Psoas muscle (tissue), 8 donors: ENCODE results near the gene PFKP. TPM values are rescaled to one million over a fixed set of nuclear protein-coding genes. Genes with fewer than 3 reads are reported as not detected.

Experiments
- ATAC-seq, 4 donors: fragments of 200-7000 bp; cut with Tn5 transposase; one replicate each; pipeline ENCODE4 v1.9.1; 2020; ENCODE audit warnings: moderate library complexity in 3 of 4, mild to moderate bottlenecking in 2 of 4
- DNase-seq, 2 donors: peaks; one replicate each; pipeline ENCODE4 v3.0.0-alpha.2; 2020
- H3K27ac ChIP-seq: fragments of 200-600 bp; one replicate; pipeline ENCODE4 v1.8.0; 2022
- H3K27me3 ChIP-seq, 3 donors: fragments of 200-600 bp in 1 of 3; one replicate each; pipeline versions ENCODE4 v1.6.1 to v1.8.0; 2013 to 2022; ENCODE audit warnings: low read length in 2 of 3, mild to moderate bottlenecking in 2 of 3, moderate library complexity in 1 of 3; ENCODE audit not compliant: insufficient read depth in 3 of 3
- H3K36me3 ChIP-seq, 2 donors: fragments of 200-600 bp in 1 of 2; one replicate each; pipeline versions ENCODE4 v1.6.1 to v1.8.0; 2013 to 2022; ENCODE audit warnings: low read depth in 1 of 2, mild to moderate bottlenecking in 1 of 2, moderate library complexity in 1 of 2; ENCODE audit not compliant: insufficient read depth in 1 of 2
- H3K4me1 ChIP-seq: fragments of 200-600 bp; one replicate; pipeline ENCODE4 v1.8.0; 2022
- H3K4me3 ChIP-seq: fragments of 200-600 bp; one replicate; pipeline ENCODE4 v1.8.0; 2022; ENCODE audit warnings: mild to moderate bottlenecking
- H3K9me3 ChIP-seq: fragments of 200-600 bp; one replicate; pipeline ENCODE4 v1.8.0; 2022
- CTCF ChIP-seq: fragments of 200-600 bp; IDR thresholded peaks from one replicate; pipeline ENCODE4 v1.8.0; 2022; ENCODE audit warnings: antibody characterized with exemption
- WGBS, 3 donors: extraction: QIAGEN DNeasy Blood & Tissue Kit; methylation state at CpG; one replicate each; pipeline versions ENCODE4 v1.1.6 to v1.1.7; 2013; 5-methylcytosine and 5-hydroxymethylcytosine counted together
- intact Hi-C, 2 donors: fragments of 100-400 bp; cut with DNase I; formaldehyde crosslinking; loops; one replicate each; pipeline versions ENCODE4 v1.11.0 to v1.14.2; 2022
- polyA plus RNA-seq, 3 donors: library from polyadenylated mRNA; stranded (reverse); fragments of 200-250 nt; gene quantifications; one replicate each; pipeline ENCODE4 v1.2.3, GENCODE V29; 2013
- total RNA-seq, 4 donors: library from RNA; stranded (reverse); fragmentation: NEBNext Ultra II Directional in 2 of 4; extraction: Animal tissue kit (Norgen Biotek cat#: 25700) in 2 of 4; gene quantifications; one replicate each; pipeline versions ENCODE4 v1.2.1 to v1.2.4, GENCODE V29; 2021 to 2023
- donor health status: healthy with polysubstance abuse.
- donor health status: DM: no; HTN: no; CAD: no; lungs with moderate emphysema.
- donor health status: Bipolar disorder and iron deficiency.
- donor health status: healthy.
- donor health status: DM: yes; HTN: yes; CAD: no.
- donor health status: DM: no; HTN: no; CAD: no.
- donor health status: DM: no; HTN: no; CAD: no.
- donor health status: DM: yes; HTN: yes; CAD: no.

PFKP gene
- total and polyA plus RNA-seq, 7 donors: 12.2 to 104 (median 33.4) TPM

- H3K27me3 ChIP-seq: no peaks in the 10 kb centered on the region
- ATAC-seq (peak; percentile 68 to 74 (median 72)), DNase-seq (peak; percentile 76 to 83)
- peaks cover 24% of the 10 kb centered on the region for H3K4me1 ChIP-seq
- H3K27ac ChIP-seq: peak overlapping the region; percentile 87
- peaks cover 7 to 91% of the 10 kb centered on the region in 2 donors for H3K36me3 ChIP-seq
- intact Hi-C loops: loop anchor here in 1 of 2 donors (2.0 kb wide), 1 partner anchor 30 kb away; no protein-coding TSS in a partner anchor
- H3K4me3 ChIP-seq: peak overlapping the region; percentile 48
- H3K9me3 ChIP-seq: no peaks in the 10 kb centered on the region
- TF ChIP-seq CTCF: no peak
- WGBS, 3 donors: 25 to 43% (median 36%) methylated on average over 14 of the region's 14 CpGs
These were observed 69.0 kb downstream of the PFKP start for GRCh38 chr10:3136336-3136735.

DNA sequence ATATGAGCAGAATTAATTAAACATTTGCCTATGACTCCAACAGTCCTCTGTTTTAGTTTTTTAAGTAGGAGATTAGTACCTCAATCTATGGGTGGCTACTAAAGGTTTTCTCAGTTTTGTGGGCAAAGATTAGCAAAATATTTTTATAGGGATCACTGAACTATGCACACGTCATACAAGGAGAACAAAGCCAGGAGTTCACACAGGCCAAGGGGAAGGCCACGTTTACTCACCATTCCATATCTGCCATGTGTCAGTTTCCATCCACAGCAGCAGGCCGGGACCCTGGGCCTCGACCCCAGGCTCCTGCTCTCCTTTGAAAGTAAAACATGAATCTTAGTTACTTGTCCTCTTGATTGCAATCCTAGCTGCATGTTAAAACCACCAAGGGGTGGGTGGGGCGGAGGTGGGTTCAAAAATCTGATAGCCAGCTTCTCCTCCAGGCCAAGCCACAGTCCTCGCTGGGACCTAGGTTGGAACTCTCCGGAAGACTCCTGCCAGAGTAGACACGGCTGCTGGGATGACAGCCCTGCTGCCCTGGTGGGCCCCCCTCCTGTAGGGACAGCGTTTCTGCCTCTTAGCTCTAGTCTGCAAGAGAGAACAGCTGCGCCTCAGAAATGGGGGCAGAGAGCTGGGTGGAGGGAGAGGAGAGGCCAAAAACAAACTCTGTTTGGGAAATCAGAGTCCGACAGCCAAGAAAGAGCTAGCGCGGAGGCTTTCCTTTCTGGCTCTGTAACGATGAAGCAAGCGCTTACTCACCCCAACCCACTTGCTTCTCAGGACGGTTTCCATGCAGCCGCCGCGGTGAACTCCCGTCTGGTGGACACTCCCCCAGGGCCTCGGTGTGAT is 69.6 kb downstream of the PFKP start:
- DNase-seq (peak; percentile 83 to 93), ATAC-seq (peak; percentile 84 to 92 (median 90))
- Histone ChIP-seq H3K36me3 (peaks cover 7 to 96% of the 10 kb centered on the region in 2 donors), H3K4me3 (peak overlapping the region; percentile 48), H3K27ac (peak overlapping the region; percentile 87), H3K9me3 (no peaks in the 10 kb centered on the region), H3K27me3 (no peaks in the 10 kb centered on the region), H3K4me1 (peaks cover 18% of the 10 kb centered on the region)
- TF ChIP-seq CTCF: no peak
- WGBS, 3 donors: 25 to 28% (median 28%) methylated on average over 21 of the region's 21 CpGs
- intact Hi-C loops: loop anchor here in 1 of 2 donors (2.0 kb wide), 1 partner anchor 30 kb away; no protein-coding TSS in a partner anchor

GRCh38 chr10:3137958-3138726 is 70.8 kb downstream of the PFKP start:
- Histone ChIP-seq H3K27ac (peak overlapping the region; percentile 87), H3K4me1 (peaks cover 18% of the 10 kb centered on the region), H3K4me3 (no peak overlapping the region), H3K9me3 (no peaks in the 10 kb centered on the region), H3K27me3 (no peaks in the 10 kb centered on the region), H3K36me3 (peaks cover 2 to 96% of the 10 kb centered on the region in 2 donors)
- intact Hi-C loops: loop anchor here in 1 of 2 donors (2.0 kb wide), 1 partner anchor 31 kb away; no protein-coding TSS in a partner anchor
- WGBS, 3 donors: 91 to 94% (median 94%) methylated on average over 41 of the region's 41 CpGs
- TF ChIP-seq CTCF: no peak
- DNase-seq (no peak), ATAC-seq (no peak)

DNA sequence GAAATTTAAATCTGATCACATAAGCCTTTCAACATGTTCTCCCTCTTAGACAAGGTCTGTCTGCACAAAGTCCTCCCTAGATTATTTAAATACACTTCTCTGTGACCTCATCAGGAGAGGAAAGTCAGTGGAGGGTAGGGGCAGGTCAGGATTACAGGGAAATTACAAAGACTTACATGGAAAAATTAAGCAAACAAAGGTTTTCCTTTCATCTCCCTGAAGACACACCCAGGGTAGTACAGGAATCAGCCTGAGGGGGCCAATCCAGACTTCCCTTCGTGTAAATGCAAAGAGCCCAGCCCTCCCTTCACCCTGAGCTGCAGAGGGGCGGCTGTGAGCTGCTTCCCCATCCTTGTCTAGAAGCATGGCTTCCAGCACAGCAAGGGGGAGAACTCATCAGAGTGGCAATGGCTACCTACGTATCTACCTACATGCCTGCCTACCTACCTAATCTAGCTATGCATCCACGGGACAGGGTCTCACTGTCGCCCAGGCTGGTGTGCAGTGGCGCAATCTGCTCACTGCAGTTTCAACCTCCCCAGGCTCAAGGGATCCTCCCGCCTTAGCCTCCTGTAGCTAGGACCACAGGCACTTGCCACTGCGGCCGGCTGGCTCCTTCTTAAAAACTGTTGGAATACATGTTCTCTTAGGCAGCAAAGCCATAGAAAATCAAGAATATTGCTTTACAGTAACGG is 72.0 kb downstream of the PFKP start:
- no peak for ATAC-seq
- no peak overlapping the region for H3K27ac ChIP-seq
- whole genome bisulfite sequencing, 3 donors: 92 to 94% (median 94%) methylated on average over 10 of the region's 10 CpGs
- no peaks in the 10 kb centered on the region for H3K27me3 ChIP-seq
- H3K4me3 ChIP-seq: no peak overlapping the region
- no peak for DNase-seq
- peaks cover 2 to 96% of the 10 kb centered on the region in 2 donors for H3K36me3 ChIP-seq
- no peak for TF ChIP-seq CTCF
- H3K4me1 ChIP-seq: peaks cover 18% of the 10 kb centered on the region
- intact Hi-C loops: no loop called here
- H3K9me3 ChIP-seq: no peaks in the 10 kb centered on the region
